ENCODE measurements around the gene ZSWIM4.

The ZSWIM4 gene

GRCh38 chr19:13835791-13836723 is 40.8 kb downstream of the ZSWIM4 start:
- DNase-seq (ENCODE audit: low read depth) = peak; percentile 44

- no peak for DNase-seq (ENCODE audit: low read depth)
Observed at GRCh38 chr19:13838435-13839129, 43.3 kb downstream of the ZSWIM4 start.

DNA sequence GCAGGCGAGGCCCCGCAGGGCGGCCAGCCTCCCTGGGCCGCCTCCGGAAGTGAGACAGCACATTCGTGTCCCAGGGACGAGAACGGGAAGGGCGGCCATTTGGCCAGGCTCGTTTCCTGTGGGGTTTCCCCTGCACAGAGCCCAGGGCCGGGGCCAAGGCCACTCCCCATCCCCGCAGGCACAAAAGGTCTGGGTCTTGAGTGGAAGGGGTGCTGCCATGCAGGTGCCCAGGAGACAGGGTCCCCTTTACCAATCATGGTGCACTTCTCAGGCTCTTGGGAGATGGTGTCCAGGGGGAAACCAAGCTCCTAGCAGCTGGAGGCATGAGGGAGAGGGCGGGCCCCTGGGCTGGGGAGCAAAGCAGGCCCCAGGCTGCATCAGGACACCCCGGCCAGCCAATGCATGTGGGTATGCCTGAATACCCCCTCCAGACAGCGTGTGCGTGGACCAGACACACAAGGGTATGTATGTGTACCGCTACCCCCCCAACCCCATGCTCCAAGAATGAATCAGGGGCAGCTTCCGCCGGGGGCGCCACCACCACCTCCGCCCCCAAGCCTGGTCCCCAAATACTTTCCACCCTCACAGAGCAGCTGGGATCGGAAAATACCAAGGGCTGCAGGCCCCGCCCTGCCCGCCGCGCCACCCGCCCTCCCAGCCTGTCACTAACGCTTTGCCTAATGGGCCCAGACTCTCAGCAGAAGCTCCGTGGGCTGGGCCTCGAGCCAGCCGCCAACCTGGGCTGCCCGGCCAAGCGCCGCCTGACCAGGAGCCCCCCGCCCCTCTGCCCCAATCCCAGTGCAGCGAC is 44.1 kb downstream of the ZSWIM4 start:
- peak; percentile 94 for DNase-seq (ENCODE audit: low read depth)

GRCh38 chr19:13839938-13840304 is 44.7 kb downstream of the ZSWIM4 start:
- peak; percentile 76 for DNase-seq (ENCODE audit: low read depth)

DNA sequence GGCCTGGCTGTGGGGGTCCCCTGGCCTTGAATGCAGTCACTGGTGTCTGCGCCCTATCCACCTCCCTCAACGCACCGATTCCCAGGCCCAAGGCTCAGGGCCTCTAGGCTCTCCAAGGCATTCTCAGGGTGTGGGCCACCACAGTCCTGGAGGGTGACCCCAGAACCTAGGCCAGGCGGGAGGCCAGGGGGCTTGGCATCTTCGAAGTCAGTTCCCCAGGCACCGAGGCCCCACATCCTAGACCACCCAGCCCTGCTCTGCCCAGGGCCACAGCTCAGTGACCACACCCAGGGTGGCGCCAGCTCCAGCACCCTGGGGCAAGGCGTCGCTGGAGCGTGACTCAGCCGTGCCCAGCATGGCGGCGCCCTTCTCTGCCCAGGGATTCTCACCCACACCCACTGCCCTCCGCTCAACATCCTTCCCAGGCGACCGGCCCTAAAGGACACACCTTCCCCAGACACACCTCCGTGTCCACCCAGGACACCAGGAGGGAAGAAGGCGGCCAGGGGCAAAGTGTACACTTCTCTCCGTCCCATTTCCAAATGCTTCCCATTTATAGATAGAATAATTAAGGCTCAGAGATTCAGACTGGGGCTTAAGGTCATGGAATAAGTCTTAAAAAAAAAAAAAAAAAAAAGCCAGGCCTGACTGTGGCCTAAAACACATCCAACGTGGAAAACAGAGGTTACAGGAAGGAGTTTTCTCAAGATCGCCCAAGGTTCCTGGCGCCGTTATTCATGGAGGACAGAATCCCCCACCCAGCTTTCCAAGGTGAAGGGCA is 45.3 kb downstream of the ZSWIM4 start:
- DNase-seq (ENCODE audit: low read depth) = peak; percentile 79

DNA sequence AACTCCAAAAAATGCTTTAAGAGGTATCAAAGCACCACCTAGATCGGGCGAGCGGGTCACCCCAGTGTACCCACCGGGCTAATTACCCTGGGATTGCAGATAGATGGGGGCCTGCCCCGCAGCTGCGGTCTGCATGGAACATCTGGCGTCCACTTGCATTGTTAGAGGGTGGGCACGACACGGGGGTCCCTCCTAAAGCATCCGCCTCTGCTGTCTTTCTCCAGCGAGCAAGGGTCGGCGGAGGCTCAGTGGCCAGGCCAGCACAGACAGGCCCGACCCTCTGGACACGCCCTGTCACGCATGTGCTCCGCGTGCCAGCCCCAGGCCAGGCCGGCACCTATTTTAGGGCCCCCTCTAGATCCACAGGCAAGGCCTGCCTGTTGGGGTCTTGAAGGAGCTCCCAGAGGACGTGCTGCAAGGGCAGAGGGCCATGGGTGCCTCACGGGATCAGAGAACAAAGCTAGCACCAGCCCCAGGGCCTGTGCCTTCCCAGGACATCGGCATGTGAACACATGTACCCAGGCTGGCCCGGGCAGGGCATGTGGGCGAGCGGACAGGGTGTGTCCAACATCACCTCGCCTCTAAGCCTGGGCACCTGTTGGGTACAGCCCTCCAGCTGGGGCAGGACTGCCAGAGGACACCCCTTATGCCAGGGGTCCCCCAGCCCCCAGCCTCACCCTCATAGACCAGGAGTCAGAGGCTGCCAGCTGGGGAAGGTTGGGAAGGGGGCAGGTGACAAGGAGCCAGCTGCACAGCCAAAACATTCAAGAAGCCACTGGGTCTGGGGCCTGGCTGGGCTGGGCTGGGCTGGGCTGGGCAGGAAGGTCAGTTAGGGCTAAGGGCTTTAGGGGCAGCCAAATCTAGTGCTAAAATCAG is 46.1 kb downstream of the ZSWIM4 start:
- DNase-seq (ENCODE audit: low read depth) = peak; percentile 55

DNA sequence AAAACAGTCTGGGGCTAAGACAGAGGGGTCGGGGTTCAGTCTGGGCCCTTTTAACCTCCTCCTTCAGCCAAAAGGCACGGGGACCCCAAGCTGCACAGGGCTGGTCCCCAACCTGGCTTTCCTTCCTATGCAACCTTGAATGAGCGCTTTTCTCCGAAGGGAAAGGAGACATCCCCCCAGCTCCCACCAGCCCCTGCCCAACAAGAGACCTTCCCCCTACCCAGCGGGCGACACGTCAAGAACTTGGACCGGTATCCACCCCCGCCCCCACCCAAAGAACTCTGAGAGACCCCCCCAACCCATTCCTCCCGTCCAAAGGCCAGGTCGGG is 46.7 kb downstream of the ZSWIM4 start:
- DNase-seq (ENCODE audit: low read depth) = no peak

- peak; percentile 85 for DNase-seq (ENCODE audit: low read depth)
Observed at GRCh38 chr19:13842291-13843103, 47.3 kb downstream of the ZSWIM4 start.

- peak; percentile 87 for DNase-seq (ENCODE audit: low read depth)
Observed at GRCh38 chr19:13843104-13843921, 48.1 kb downstream of the ZSWIM4 start.

DNA sequence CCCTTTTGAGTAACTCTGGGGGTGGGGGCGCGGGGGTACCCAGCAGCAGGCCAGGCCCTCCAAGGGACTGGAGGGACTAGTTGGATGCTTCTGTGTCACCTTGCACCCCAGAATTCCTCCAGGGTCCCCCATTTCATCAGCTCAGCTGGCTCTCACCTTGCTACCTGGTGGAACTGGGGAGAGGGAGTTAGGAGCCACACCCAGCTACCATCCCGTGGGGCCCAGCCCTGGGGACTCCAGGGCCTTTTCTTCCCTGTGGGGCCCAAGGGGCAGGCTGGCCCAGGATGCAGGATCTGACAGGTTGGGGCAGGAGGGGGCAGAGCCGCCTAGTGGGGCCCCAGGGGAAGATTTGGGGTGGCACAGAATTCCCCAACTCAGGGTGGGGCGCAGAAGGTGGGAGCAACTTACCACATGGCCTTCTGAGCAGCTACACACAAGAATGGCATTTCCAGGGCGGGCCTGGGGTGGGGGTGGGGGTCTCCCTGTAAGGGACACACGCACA is 48.9 kb downstream of the ZSWIM4 start:
- DNase-seq (ENCODE audit: low read depth) = no peak

DNA sequence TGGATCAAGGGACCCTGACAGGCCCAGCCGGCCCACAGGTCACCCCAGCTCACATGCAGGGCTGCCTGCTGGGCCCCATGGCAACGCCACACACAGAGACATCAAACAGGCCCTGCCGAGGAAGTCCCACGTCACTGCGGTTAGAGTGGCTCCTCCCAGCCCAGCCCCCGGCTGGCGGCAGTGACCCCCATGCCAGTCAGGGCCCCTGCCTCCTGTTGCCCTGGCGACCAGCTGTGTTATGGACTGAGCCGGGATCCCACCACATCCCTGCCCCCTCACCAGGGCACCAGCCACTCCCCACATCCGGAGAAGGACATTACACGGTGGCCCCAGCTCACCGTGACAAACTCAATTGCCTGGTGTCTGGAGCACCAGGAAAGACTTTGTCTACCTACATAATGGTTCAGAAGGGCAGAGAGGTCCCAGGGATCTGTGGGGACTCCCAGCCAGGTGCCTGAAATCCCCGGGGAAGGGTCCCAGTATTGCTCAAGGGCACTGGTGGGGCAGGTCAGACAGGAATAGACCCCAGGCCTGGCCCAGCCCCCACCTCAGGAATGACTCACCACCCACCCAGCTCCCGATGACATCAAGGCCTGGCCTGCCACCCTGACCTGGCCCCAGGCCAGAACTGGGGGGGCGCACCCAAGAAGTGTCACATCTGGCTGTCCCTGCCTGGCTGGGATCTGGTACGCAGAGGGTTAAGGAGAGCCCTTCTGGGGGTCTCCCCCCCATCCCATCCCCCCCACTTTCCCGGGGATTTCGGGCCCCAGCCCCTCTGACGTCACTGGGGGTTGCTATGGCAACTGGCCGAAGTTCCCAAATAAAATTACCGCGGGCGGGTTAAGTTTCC is 51.5 kb downstream of the ZSWIM4 start:
- peak; percentile 96 for DNase-seq (ENCODE audit: low read depth)

GRCh38 chr19:13847407-13848339 is 52.4 kb downstream of the ZSWIM4 start:
- DNase-seq (ENCODE audit: low read depth) = peak; percentile 94

DNA sequence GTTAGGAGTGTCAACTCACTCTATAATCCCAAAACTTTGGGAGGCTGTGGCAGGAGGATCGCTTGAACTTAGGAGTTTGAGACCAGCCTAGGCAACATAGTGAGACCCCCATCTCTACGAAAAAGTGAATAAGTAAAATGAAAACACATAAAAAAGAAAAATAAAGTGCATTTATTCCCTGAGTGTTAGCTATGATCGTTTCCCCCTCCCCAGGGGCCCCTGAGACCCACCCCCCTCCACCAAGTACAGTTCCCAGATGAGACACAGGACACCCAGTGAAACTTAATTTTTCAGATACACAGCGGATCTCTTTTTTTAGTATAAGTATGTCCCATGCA is 53.1 kb downstream of the ZSWIM4 start:
- DNase-seq (ENCODE audit: low read depth) = no peak

GRCh38 chr19:13848798-13849676 is 53.8 kb downstream of the ZSWIM4 start:
- no peak for DNase-seq (ENCODE audit: low read depth)

DNA sequence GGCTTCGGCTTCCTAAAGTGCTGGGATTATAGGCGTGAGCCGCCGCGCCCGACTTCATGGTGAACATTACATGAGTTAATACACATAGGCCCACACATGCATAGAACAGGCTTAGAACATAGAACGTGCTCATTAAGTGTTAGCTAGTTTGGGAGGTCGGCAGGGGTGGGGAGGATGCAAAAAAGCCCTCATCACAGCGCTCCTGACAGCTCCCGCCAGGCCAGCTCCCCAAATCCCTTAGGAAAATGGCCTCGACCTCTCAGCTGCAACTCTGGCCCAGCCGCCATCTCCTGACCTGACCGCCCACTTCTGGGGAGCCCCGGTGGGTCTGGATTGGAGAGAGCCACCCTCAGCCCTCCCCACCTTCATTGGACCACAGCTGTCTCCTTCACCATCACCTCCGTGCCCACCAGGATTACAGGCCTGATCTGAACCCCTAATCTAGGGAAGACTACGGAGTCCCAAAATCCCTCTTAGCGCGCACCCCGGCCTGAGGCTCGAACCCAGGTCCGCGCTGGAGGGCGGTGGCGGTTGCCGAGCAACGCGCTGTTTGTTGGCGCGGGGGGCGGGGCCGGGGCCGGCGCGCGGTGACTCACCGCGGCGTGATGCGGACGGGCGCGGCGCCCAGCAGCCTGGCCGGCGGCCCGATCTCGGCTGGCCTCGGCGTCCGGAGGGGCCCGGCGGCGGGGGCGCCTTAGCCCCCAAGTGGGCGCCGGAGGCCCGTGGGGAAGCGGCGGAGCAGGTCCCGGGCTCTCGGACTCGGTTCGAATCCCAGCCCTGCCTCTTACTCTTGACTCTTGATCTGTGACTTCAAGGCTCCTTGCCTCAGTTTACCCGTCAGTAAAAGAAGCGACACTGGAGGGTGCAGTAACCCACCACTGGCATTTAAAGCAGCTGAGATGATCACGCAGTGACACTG is 55.0 kb downstream of the ZSWIM4 start:
- DNase-seq (ENCODE audit: low read depth) = peak; percentile 81

Measured in EH (cell line).